IMR-90 (cell line): Measurements from ENCODE around the gene FAM163B. TPM values are rescaled to one million over a fixed set of nuclear protein-coding genes. Genes with fewer than 3 reads are reported as not detected.

Experiments
- ATAC-seq: fragments of 200-7000 bp; cut with Tn5 transposase; 2 replicates; pipeline ENCODE4 v1.9.1; 2020; ENCODE audit warnings: low read depth, mild to moderate bottlenecking, moderate library complexity
- BruUV-seq: library from RNA; stranded (reverse); fragments of 400-500 nt; replicated peaks from 2 replicates; lab custom pipeline; 2021; lab: Mats Ljungman, UMichigan
- CTCF ChIA-PET: fragments of 300-600 bp; formaldehyde crosslinking; extraction: SDS; loops from one replicate; lab custom pipeline; 2021; ENCODE audit warnings: antibody characterized with exemption; lab: Yijun Ruan, JAX
- POLR2A ChIA-PET: fragments of 300-600 bp; sonication (Branson Sonifier 250); formaldehyde crosslinking; loops from one replicate; lab custom pipeline; 2022; ENCODE audit warnings: antibody characterized with exemption; ENCODE audit not compliant: unreplicated experiment; lab: Charles Lee
- DNase-seq: peaks from one replicate; pipeline ENCODE4 v3.0.0; 2013
- H2AFZ ChIP-seq: replicated peaks from 2 replicates; pipeline ENCODE3; 2013; ENCODE audit warnings: low read length, mild to moderate bottlenecking; ENCODE audit not compliant: poor library complexity
- H2AK5ac ChIP-seq: 2 replicates; pipeline ENCODE4 v1.6.1; 2013; ENCODE audit warnings: low read depth, low read length, inconsistent platforms
- H2AK9ac ChIP-seq: replicated peaks from 2 replicates; pipeline ENCODE3; 2013; ENCODE audit warnings: mild to moderate bottlenecking, low read depth, low read length, moderate library complexity; ENCODE audit not compliant: poor library complexity
- H2BK120ac ChIP-seq: 2 replicates; pipeline ENCODE4 v1.6.1; 2013; ENCODE audit warnings: low read depth, low read length, inconsistent platforms
- H2BK15ac ChIP-seq: 3 replicates; pipeline ENCODE4 v1.6.1; 2013; ENCODE audit warnings: low read depth, low read length, inconsistent platforms
- H2BK20ac ChIP-seq: 2 replicates; pipeline ENCODE4 v1.6.1; 2013; ENCODE audit warnings: low read depth, mild to moderate bottlenecking, inconsistent platforms, low read length, moderate library complexity
- H2BK5ac ChIP-seq: 2 replicates; pipeline ENCODE4 v1.6.1; 2013; ENCODE audit warnings: mild to moderate bottlenecking, low read depth, low read length, inconsistent platforms; ENCODE audit not compliant: poor library complexity, severe bottlenecking
- H3K14ac ChIP-seq: replicated peaks from 2 replicates; pipeline ENCODE4 v1.6.1; 2013; ENCODE audit warnings: low read depth, low read length, inconsistent platforms
- H3K18ac ChIP-seq: 2 replicates; pipeline ENCODE4 v1.6.1; 2013; ENCODE audit warnings: low read depth, low read length, control low read depth
- H3K23ac ChIP-seq: 2 replicates; pipeline ENCODE4 v1.6.1; 2013; ENCODE audit warnings: low read depth, low read length, inconsistent platforms
- H3K27ac ChIP-seq: 2 replicates; pipeline ENCODE4 v1.5.1; 2013; ENCODE audit warnings: mild to moderate bottlenecking, control low read depth, low read length; ENCODE audit not compliant: insufficient read depth
- H3K27me3 ChIP-seq: 2 replicates; pipeline ENCODE4 v1.6.1; 2013; ENCODE audit warnings: low read length; ENCODE audit not compliant: control insufficient read depth, insufficient read depth
- H3K36me3 ChIP-seq: 2 replicates; pipeline ENCODE4 v1.6.1; 2013; ENCODE audit warnings: low read length, mixed read lengths; ENCODE audit not compliant: control insufficient read depth, insufficient read depth
- H3K4ac ChIP-seq: 2 replicates; pipeline ENCODE4 v1.6.1; 2013; ENCODE audit warnings: low read depth, low read length, inconsistent platforms
- H3K4me1 ChIP-seq: 2 replicates; pipeline ENCODE4 v1.6.1; 2013; ENCODE audit warnings: low read length, mixed read lengths; ENCODE audit not compliant: control insufficient read depth, insufficient read depth
- H3K4me2 ChIP-seq: 2 replicates; pipeline ENCODE4 v1.6.1; 2013; ENCODE audit warnings: low read depth, mild to moderate bottlenecking, control low read depth, low read length, moderate library complexity
- H3K4me3 ChIP-seq: 2 replicates; pipeline ENCODE4 v1.5.1; 2013; ENCODE audit warnings: low read depth, mild to moderate bottlenecking, control low read depth, low read length, moderate library complexity; ENCODE audit not compliant: insufficient read depth
- H3K56ac ChIP-seq: 2 replicates; pipeline ENCODE4 v1.6.1; 2013; ENCODE audit warnings: low read length, inconsistent platforms; ENCODE audit not compliant: insufficient read depth; ENCODE audit errors: extremely low read depth
- H3K79me1 ChIP-seq, 2 experiments: 2 replicates each; pipeline ENCODE4 v1.6.1; 2013; ENCODE audit warnings: low read length in 2 of 2, inconsistent platforms in 1 of 2, low read depth in 1 of 2
- H3K9ac ChIP-seq: 2 replicates; pipeline ENCODE4 v1.6.1; 2013; ENCODE audit warnings: low read depth, low read length, control low read depth
- H3K9me1 ChIP-seq: 2 replicates; pipeline ENCODE4 v1.6.1; 2013; ENCODE audit warnings: low read length, inconsistent platforms; ENCODE audit not compliant: insufficient read depth
- H3K9me3 ChIP-seq: 2 replicates; pipeline ENCODE4 v1.6.1; 2013; ENCODE audit warnings: low read length; ENCODE audit not compliant: control insufficient read depth, insufficient read depth
- H4K20me1 ChIP-seq: 2 replicates; pipeline ENCODE4 v1.6.1; 2013; ENCODE audit warnings: low read length, inconsistent platforms; ENCODE audit not compliant: insufficient read depth
- H4K5ac ChIP-seq: 2 replicates; pipeline ENCODE4 v1.6.1; 2013; ENCODE audit warnings: mild to moderate bottlenecking, low read depth, low read length, control low read depth
- H4K8ac ChIP-seq, 2 experiments: 2 replicates each; pipeline ENCODE4 v1.6.1; 2013; ENCODE audit warnings: low read depth in 2 of 2, low read length in 2 of 2, control low read depth in 1 of 2, inconsistent platforms in 1 of 2
- H4K91ac ChIP-seq: 2 replicates; pipeline ENCODE4 v1.6.1; 2013; ENCODE audit warnings: low read depth, low read length, inconsistent platforms; ENCODE audit not compliant: insufficient read depth
- BHLHE40 ChIP-seq: fragments of 150-350 bp; IDR thresholded peaks from 2 replicates; pipeline ENCODE4 v1.6.1; 2016; ENCODE audit warnings: mild to moderate bottlenecking, low read depth, low read length
- CEBPB ChIP-seq: IDR thresholded peaks from 2 replicates; pipeline ENCODE4 v1.6.1; 2012; ENCODE audit warnings: low read depth, low read length, improper control_type of control experiment
- CHD1 ChIP-seq: IDR thresholded peaks from 2 replicates; pipeline ENCODE4 v1.6.1; 2012; ENCODE audit warnings: low read depth, low read length, improper control_type of control experiment
- FOS ChIP-seq: fragments of 150-350 bp; IDR thresholded peaks from 2 replicates; pipeline ENCODE4 v1.6.1; 2016; ENCODE audit warnings: low read depth, low read length
- MAFK ChIP-seq: IDR thresholded peaks from 2 replicates; pipeline ENCODE4 v1.6.1; 2012; ENCODE audit warnings: low read depth, low read length, improper control_type of control experiment
- MAZ ChIP-seq: IDR thresholded peaks from 2 replicates; pipeline ENCODE4 v1.6.1; 2012; ENCODE audit warnings: low read depth, mild to moderate bottlenecking, low read length, improper control_type of control experiment, moderate library complexity, borderline replicate concordance
- MXI1 ChIP-seq: IDR thresholded peaks from 2 replicates; pipeline ENCODE4 v1.6.1; 2012; ENCODE audit warnings: low read depth, mild to moderate bottlenecking, low read length, moderate library complexity, borderline replicate concordance
- NFE2L2 ChIP-seq: fragments of 150-350 bp; IDR thresholded peaks from 2 replicates; pipeline ENCODE4 v1.6.1; 2016; ENCODE audit warnings: low read depth, mild to moderate bottlenecking, low read length
- POLR2A ChIP-seq: IDR thresholded peaks from 2 replicates; pipeline ENCODE4 v1.6.1; 2012; ENCODE audit warnings: mild to moderate bottlenecking, low read depth, low read length
- RAD21 ChIP-seq: IDR thresholded peaks from 2 replicates; pipeline ENCODE4 v1.6.1; 2012; ENCODE audit warnings: low read length, improper control_type of control experiment
- RCOR1 ChIP-seq: IDR thresholded peaks from 2 replicates; pipeline ENCODE4 v1.6.1; 2012; ENCODE audit warnings: mild to moderate bottlenecking, low read length, improper control_type of control experiment; ENCODE audit not compliant: insufficient replicate concordance
- RFX5 ChIP-seq: IDR thresholded peaks from 2 replicates; pipeline ENCODE4 v1.8.0; 2012; ENCODE audit warnings: low read depth, mild to moderate bottlenecking, low read length, moderate library complexity
- SMC3 ChIP-seq: fragments of 150-350 bp; IDR thresholded peaks from 2 replicates; pipeline ENCODE4 v1.6.1; 2016; ENCODE audit warnings: low read depth, mild to moderate bottlenecking, antibody characterized with exemption, low read length, moderate library complexity
- USF2 ChIP-seq: fragments of 150-350 bp; IDR thresholded peaks from 2 replicates; pipeline ENCODE4 v1.6.1; 2017; ENCODE audit warnings: mild to moderate bottlenecking, antibody characterized with exemption, low read length, low read depth
- WGBS, 2 experiments: methylation state at CpG; one replicate each; pipeline versions ENCODE4 v1.1.5 to v1.1.7; 2013; ENCODE audit warnings: missing lambda C conversion rate in 2 of 2; ENCODE audit not compliant: insufficient read length in 1 of 2; ENCODE audit errors: extremely low coverage in 2 of 2; 5-methylcytosine and 5-hydroxymethylcytosine counted together
- dilution Hi-C: fragments of 300-500 bp; cut with HindIII; formaldehyde crosslinking; loops from one replicate; pipeline ENCODE4 v1.14.3; 2018; ENCODE audit warnings: low sequenced_read_pairs; ENCODE audit not compliant: unreplicated experiment
- in situ Hi-C: fragments of 300-500 bp; cut with MboI; formaldehyde crosslinking; loops from 3 replicates; pipeline ENCODE4 v1.14.3; 2019; ENCODE audit warnings: low sequenced_read_pairs, inconsistent platforms, mixed read lengths
- intact Hi-C: fragments of 100-400 bp; cut with micrococcal nuclease; formaldehyde crosslinking; loops from 2 replicates; pipeline ENCODE4 v1.10.0; 2022
- polyA plus RNA-seq, 3 experiments: library from polyadenylated mRNA; depleted of rRNA; stranded (reverse); fragments of >200 nt; gene quantifications; 2 replicates each; pipeline ENCODE4 v1.2.3, GENCODE V29; 2012; ENCODE audit warnings: low replicate concordance in 1 of 3
- total RNA-seq: library from RNA; depleted of rRNA; stranded (reverse); fragments of >200 nt; gene quantifications from 2 replicates; pipeline ENCODE4 v1.2.3, GENCODE V29; 2012
- TF ChIP-seq, protein P1 (sequence below): fragments of 150-350 bp; IDR thresholded peaks from 2 replicates; pipeline ENCODE4 v1.6.1; 2016; ENCODE audit warnings: low read depth, mild to moderate bottlenecking, low read length, moderate library complexity, borderline replicate concordance

Gene FAM163B
- total and polyA plus RNA-seq, 2 of the 4 experiments (the other 2 are of a cell fraction), result not detected

DNA sequence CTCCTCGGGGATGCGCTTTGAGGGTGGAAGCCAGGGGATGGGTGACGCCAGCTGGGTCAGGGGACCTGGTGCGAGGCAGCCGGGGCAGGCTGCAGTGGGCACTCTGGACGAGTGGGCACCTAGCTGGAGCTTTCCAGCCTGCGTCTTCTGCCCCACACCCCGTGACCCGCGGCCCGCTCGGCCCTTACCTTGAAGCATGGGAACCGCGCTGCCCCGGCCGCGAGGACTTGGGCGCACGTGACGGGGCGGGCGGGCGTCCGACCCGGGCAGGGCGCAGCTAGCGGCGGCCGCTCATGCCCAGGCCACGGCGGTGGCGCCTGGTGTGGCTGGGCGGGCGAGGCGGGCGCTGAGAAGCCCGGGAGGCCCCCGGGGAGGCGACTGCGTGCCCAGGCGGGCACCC, 300 bp downstream of the FAM163B start:
- ATAC-seq (no peak; the same call in 1 of the 2 replicates), DNase-seq (no peak)
- no TSS peak for BruUV-seq
- in situ Hi-C loops, result no loop called here
- intact Hi-C loops, result loop anchor here (10.0 kb wide), 1 partner anchor 116 kb away; no protein-coding TSS in a partner anchor
- Histone ChIP-seq H3K23ac (no peak overlapping the region), H2AK9ac (no peak overlapping the region), H3K9me1 (no peaks in the 10 kb centered on the region), H3K36me3 (no peaks in the 10 kb centered on the region), H4K91ac (no peak overlapping the region), H3K18ac (no peak overlapping the region), H3K27me3 (peaks cover 64% of the 10 kb centered on the region), H3K79me1 (no peaks in the 10 kb centered on the region), H4K5ac (no peak overlapping the region), H2BK15ac (no peak overlapping the region), H3K27ac (no peak overlapping the region), H2AK5ac (no peak overlapping the region), H3K4ac (no peak overlapping the region), H3K4me1 (no peaks in the 10 kb centered on the region), H3K14ac (no peak overlapping the region), H4K20me1 (no peaks in the 10 kb centered on the region), H4K8ac (no peak overlapping the region), H2BK20ac (no peak overlapping the region), H2BK120ac (no peak overlapping the region), H2AFZ (no peak overlapping the region), H3K56ac (no peak overlapping the region), H3K9ac (no peak overlapping the region), H2BK5ac (no peak overlapping the region), H3K4me3 (no peak overlapping the region), H3K9me3 (no peaks in the 10 kb centered on the region), H3K4me2 (no peak overlapping the region)
- CTCF ChIA-PET, result interaction anchor here (1.7 kb wide), 1 partner anchor 10 kb away, joined by 7 read pairs; no protein-coding TSS in a partner anchor
- TF ChIP-seq POLR2A (no peak), CHD1 (no peak), SMC3 (no peak), BHLHE40 (no peak), FOS (no peak), RFX5 (no peak), USF2 (no peak), MXI1 (no peak), MAZ (no peak), MAFK (no peak), CEBPB (no peak), NFE2L2 (no peak), RCOR1 (no peak), RAD21 (no peak)
- TF ChIP-seq, protein P1, sequence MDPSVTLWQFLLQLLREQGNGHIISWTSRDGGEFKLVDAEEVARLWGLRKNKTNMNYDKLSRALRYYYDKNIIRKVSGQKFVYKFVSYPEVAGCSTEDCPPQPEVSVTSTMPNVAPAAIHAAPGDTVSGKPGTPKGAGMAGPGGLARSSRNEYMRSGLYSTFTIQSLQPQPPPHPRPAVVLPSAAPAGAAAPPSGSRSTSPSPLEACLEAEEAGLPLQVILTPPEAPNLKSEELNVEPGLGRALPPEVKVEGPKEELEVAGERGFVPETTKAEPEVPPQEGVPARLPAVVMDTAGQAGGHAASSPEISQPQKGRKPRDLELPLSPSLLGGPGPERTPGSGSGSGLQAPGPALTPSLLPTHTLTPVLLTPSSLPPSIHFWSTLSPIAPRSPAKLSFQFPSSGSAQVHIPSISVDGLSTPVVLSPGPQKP, result no peak
- dilution Hi-C loops, result no loop called here
- 3% methylated on average over 13 of the region's 41 CpGs; no CpG with 5 or more reads in 1 of the 2 experiments for WGBS, 2 experiments
- POLR2A ChIA-PET, result no interaction called here
